ENCODE measurements around the gene AGAP1.

GRCh38 chr2:235692671-235693171 is 198.9 kb downstream of the AGAP1 start:
- no peak for TF ChIP-seq POLR2A (IDR thresholded peaks at IDR 0.05)
- TF ChIP-seq, protein P1, sequence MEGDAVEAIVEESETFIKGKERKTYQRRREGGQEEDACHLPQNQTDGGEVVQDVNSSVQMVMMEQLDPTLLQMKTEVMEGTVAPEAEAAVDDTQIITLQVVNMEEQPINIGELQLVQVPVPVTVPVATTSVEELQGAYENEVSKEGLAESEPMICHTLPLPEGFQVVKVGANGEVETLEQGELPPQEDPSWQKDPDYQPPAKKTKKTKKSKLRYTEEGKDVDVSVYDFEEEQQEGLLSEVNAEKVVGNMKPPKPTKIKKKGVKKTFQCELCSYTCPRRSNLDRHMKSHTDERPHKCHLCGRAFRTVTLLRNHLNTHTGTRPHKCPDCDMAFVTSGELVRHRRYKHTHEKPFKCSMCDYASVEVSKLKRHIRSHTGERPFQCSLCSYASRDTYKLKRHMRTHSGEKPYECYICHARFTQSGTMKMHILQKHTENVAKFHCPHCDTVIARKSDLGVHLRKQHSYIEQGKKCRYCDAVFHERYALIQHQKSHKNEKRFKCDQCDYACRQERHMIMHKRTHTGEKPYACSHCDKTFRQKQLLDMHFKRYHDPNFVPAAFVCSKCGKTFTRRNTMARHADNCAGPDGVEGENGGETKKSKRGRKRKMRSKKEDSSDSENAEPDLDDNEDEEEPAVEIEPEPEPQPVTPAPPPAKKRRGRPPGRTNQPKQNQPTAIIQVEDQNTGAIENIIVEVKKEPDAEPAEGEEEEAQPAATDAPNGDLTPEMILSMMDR (IDR thresholded peaks at IDR 0.05), result no peak

Data from uterus (tissue), 2 donors.